ENCODE measurements around the gene CACNG7.

GRCh38 chr19:53892301-53892980, 16.6 kb upstream of the CACNG7 start:
- TF ChIP-seq CTCF (IDR thresholded peaks at IDR 0.05; ENCODE audit: extremely low read depth in 1 of 2, insufficient read depth in 1 of 2, low read depth in 1 of 2, low read length in 2 of 2) (no peak), POLR2A (IDR thresholded peaks at IDR 0.05; ENCODE audit: low read depth, low read length) (no peak), EZH2 (IDR thresholded peaks at IDR 0.05; ENCODE audit: borderline replicate concordance, low read depth, low read length, severe bottlenecking) (no peak), MYC (IDR thresholded peaks at IDR 0.05; ENCODE audit: low read depth, low read length) (no peak), POLR2AphosphoS5 (IDR thresholded peaks at IDR 0.05; ENCODE audit: insufficient read depth, low read depth, low read length) (no peak), JUN (IDR thresholded peaks at IDR 0.05; ENCODE audit: borderline replicate concordance, insufficient read depth, insufficient read length, low read depth) (no peak), FOS (IDR thresholded peaks at IDR 0.05; ENCODE audit: borderline replicate concordance, insufficient read depth, low read length) (no peak), GATA2 (IDR thresholded peaks at IDR 0.05; ENCODE audit: insufficient read depth, insufficient read length, low read depth, low read length) (no peak)
- TF ChIP-seq, protein P1, sequence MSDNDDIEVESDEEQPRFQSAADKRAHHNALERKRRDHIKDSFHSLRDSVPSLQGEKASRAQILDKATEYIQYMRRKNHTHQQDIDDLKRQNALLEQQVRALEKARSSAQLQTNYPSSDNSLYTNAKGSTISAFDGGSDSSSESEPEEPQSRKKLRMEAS (IDR thresholded peaks at IDR 0.05; ENCODE audit: insufficient read depth, insufficient read length), result no peak

All from endothelial cell of umbilical vein (primary cell).